NCI-H2196 treated with DMSO at 0.1 percent for 48 hours (cell line): ENCODE measurements around the gene IGSF11.
"Not testable (repeated sequence)": the region's sequence is repeated elsewhere in the genome, so short reads cannot be mapped to it uniquely, and the experiment has no call there.

Source experiments
- DNase-seq: peaks from one replicate; lab custom pipeline; 2025; ENCODE audit not compliant: unreplicated experiment; lab: John Stamatoyannopoulos, UW

The IGSF11 gene

GRCh38 chr3:118990823-118991560 is 43.7 kb downstream of the IGSF11 start:
- no peak for DNase-seq

GRCh38 chr3:118988198-118989130 is 46.2 kb downstream of the IGSF11 start:
- DNase-seq = no peak

GRCh38 chr3:118987477-118987876 is 47.2 kb downstream of the IGSF11 start:
- no peak for DNase-seq

GRCh38 chr3:118986734-118987133 is 47.9 kb downstream of the IGSF11 start:
- DNase-seq = no peak

- DNase-seq = no peak
Observed at GRCh38 chr3:118984699-118985098, 49.9 kb downstream of the IGSF11 start.

GRCh38 chr3:118981494-118982134 is 53.0 kb downstream of the IGSF11 start:
- no peak for DNase-seq

- no peak for DNase-seq
Observed at GRCh38 chr3:118980832-118981231, 53.8 kb downstream of the IGSF11 start.

GRCh38 chr3:118978393-118978758 is 56.3 kb downstream of the IGSF11 start:
- DNase-seq = no peak

GRCh38 chr3:118977671-118978392 is 56.8 kb downstream of the IGSF11 start:
- DNase-seq = no peak

GRCh38 chr3:118977118-118977517 is 57.5 kb downstream of the IGSF11 start:
- DNase-seq = no peak

- DNase-seq = not testable (repeated sequence)
Observed at GRCh38 chr3:118975476-118975875, 59.2 kb downstream of the IGSF11 start.

GRCh38 chr3:118974356-118975097 is 60.1 kb downstream of the IGSF11 start:
- no peak for DNase-seq

- DNase-seq = no peak
Observed at GRCh38 chr3:118973050-118973449, 61.6 kb downstream of the IGSF11 start.

- DNase-seq = no peak
Observed at GRCh38 chr3:118970819-118971218, 63.8 kb downstream of the IGSF11 start.

GRCh38 chr3:118968640-118969039 is 66.0 kb downstream of the IGSF11 start:
- no peak for DNase-seq

GRCh38 chr3:118968111-118968510 is 66.5 kb downstream of the IGSF11 start:
- no peak for DNase-seq

- no peak for DNase-seq
Observed at GRCh38 chr3:118966700-118967099, 67.9 kb downstream of the IGSF11 start.

- DNase-seq = no peak
Observed at GRCh38 chr3:118963711-118964110, 70.9 kb downstream of the IGSF11 start.

- no peak for DNase-seq
Observed at GRCh38 chr3:118960876-118961450, 73.7 kb downstream of the IGSF11 start.
